NCI-H128 (cell line): Measurements from ENCODE around the gene MICAL2.

Source experiments
- DNase-seq: peaks from one replicate; lab custom pipeline; 2025; ENCODE audit not compliant: unreplicated experiment; lab: John Stamatoyannopoulos, UW

Gene MICAL2

GRCh38 chr11:12306830-12307229 is 196.4 kb downstream of the MICAL2 start:
- DNase-seq: no peak

- no peak for DNase-seq
Observed at GRCh38 chr11:12312132-12312531, 201.7 kb downstream of the MICAL2 start.
